Epidermal melanocyte (primary cell): Measurements from ENCODE around the gene RHBDD1.
"Not testable (repeated sequence)": the region's sequence is repeated elsewhere in the genome, so short reads cannot be mapped to it uniquely, and the experiment has no call there.

Experiments
- DNase-seq: peaks from one replicate; pipeline ENCODE4 v3.0.0; 2011; ENCODE audit warnings: low spot score; ENCODE audit not compliant: insufficient read length

RHBDD1 gene

GRCh38 chr2:226843001-226843400, 7.1 kb downstream of the RHBDD1 start:
- DNase-seq, result not testable (repeated sequence)

GRCh38 chr2:226845386-226846116, 9.7 kb downstream of the RHBDD1 start:
- no peak for DNase-seq

GRCh38 chr2:226847090-226847489, 11.2 kb downstream of the RHBDD1 start:
- no peak for DNase-seq

GRCh38 chr2:226847511-226847910, 11.7 kb downstream of the RHBDD1 start:
- DNase-seq, result no peak

GRCh38 chr2:226849349-226849748, 13.5 kb downstream of the RHBDD1 start:
- no peak for DNase-seq

- no peak for DNase-seq
These were observed 14.2 kb downstream of the RHBDD1 start for GRCh38 chr2:226850024-226850423.

GRCh38 chr2:226855787-226856186, 19.9 kb downstream of the RHBDD1 start:
- DNase-seq, result no peak

GRCh38 chr2:226860087-226860486, 24.2 kb downstream of the RHBDD1 start:
- DNase-seq, result no peak

GRCh38 chr2:226862623-226863022, 26.8 kb downstream of the RHBDD1 start:
- DNase-seq, result no peak

- no peak for DNase-seq
These were observed 29.4 kb downstream of the RHBDD1 start for GRCh38 chr2:226865273-226865672.

- DNase-seq, result no peak
These were observed 29.9 kb downstream of the RHBDD1 start for GRCh38 chr2:226865710-226866109.

- DNase-seq, result no peak
These were observed 32.7 kb downstream of the RHBDD1 start for GRCh38 chr2:226868331-226869162.

GRCh38 chr2:226869371-226869770, 33.5 kb downstream of the RHBDD1 start:
- DNase-seq, result no peak

GRCh38 chr2:226873051-226873620, 37.3 kb downstream of the RHBDD1 start:
- DNase-seq, result no peak

GRCh38 chr2:226873826-226874225, 38.0 kb downstream of the RHBDD1 start:
- no peak for DNase-seq

- DNase-seq, result no peak
These were observed 38.9 kb downstream of the RHBDD1 start for GRCh38 chr2:226874749-226875148.

- no peak for DNase-seq
These were observed 39.8 kb downstream of the RHBDD1 start for GRCh38 chr2:226875438-226876225.

- DNase-seq, result no peak
These were observed 41.6 kb downstream of the RHBDD1 start for GRCh38 chr2:226877491-226877890.

- DNase-seq, result no peak
These were observed 45.4 kb downstream of the RHBDD1 start for GRCh38 chr2:226881287-226881686.

GRCh38 chr2:226882606-226883005, 46.8 kb downstream of the RHBDD1 start:
- no peak for DNase-seq

- DNase-seq, result no peak
These were observed 47.5 kb downstream of the RHBDD1 start for GRCh38 chr2:226883296-226883795.
